H9 (cell line): ENCODE measurements around the gene DIP2C. TPM values are rescaled to one million over a fixed set of nuclear protein-coding genes. Genes with fewer than 3 reads are reported as not detected.
A peak's percentile ranks its signal among the peaks of the same experiment; 100 is the strongest.

Experiments
- DNase-seq: peaks from one replicate; pipeline ENCODE4 v3.0.0-alpha.2; 2017
- H2AFZ ChIP-seq: one replicate; pipeline ENCODE4 v1.6.1; 2013; ENCODE audit warnings: mild to moderate bottlenecking, low read length, control low read depth, moderate library complexity
- H2AK5ac ChIP-seq: 2 replicates; pipeline ENCODE4 v1.6.1; 2013; ENCODE audit warnings: low read length, control low read depth, mixed read lengths; ENCODE audit not compliant: insufficient read length
- H2BK120ac ChIP-seq: one replicate; pipeline ENCODE4 v1.6.1; 2013; ENCODE audit warnings: low read depth, mild to moderate bottlenecking, low read length, control low read depth, inconsistent platforms; ENCODE audit not compliant: poor library complexity, severe bottlenecking
- H2BK12ac ChIP-seq: 2 replicates; pipeline ENCODE4 v1.6.1; 2013; ENCODE audit warnings: low read length, control low read depth, mixed read lengths, low read depth; ENCODE audit not compliant: insufficient read length
- H2BK15ac ChIP-seq: 2 replicates; pipeline ENCODE4 v1.6.1; 2013; ENCODE audit warnings: low read depth, low read length, control low read depth
- H2BK20ac ChIP-seq: one replicate; pipeline ENCODE4 v1.6.1; 2013; ENCODE audit warnings: low read depth, mild to moderate bottlenecking, low read length, control low read depth, inconsistent platforms; ENCODE audit not compliant: poor library complexity, severe bottlenecking
- H2BK5ac ChIP-seq: 2 replicates; pipeline ENCODE4 v1.6.1; 2013; ENCODE audit warnings: low read length, control low read depth, mixed read lengths; ENCODE audit not compliant: insufficient read length
- H3K14ac ChIP-seq: 2 replicates; pipeline ENCODE4 v1.6.1; 2013; ENCODE audit warnings: low read length, control low read depth; ENCODE audit not compliant: insufficient read depth
- H3K18ac ChIP-seq: 2 replicates; pipeline ENCODE4 v1.6.1; 2013; ENCODE audit warnings: low read depth, mild to moderate bottlenecking, mixed read lengths, low read length, control low read depth; ENCODE audit not compliant: insufficient read length
- H3K23ac ChIP-seq: 2 replicates; pipeline ENCODE4 v1.6.1; 2013; ENCODE audit warnings: low read length, control low read depth, mixed read lengths, low read depth; ENCODE audit not compliant: insufficient read length
- H3K23me2 ChIP-seq: 2 replicates; pipeline ENCODE4 v1.6.1; 2013; ENCODE audit warnings: low read depth, mild to moderate bottlenecking, mixed read lengths, low read length, control low read depth; ENCODE audit not compliant: insufficient read length, poor library complexity, severe bottlenecking
- H3K27ac ChIP-seq: 2 replicates; pipeline ENCODE4 v1.5.1; 2013; ENCODE audit warnings: low read length, control low read depth, mixed read lengths, low read depth; ENCODE audit not compliant: insufficient read length
- H3K27me3 ChIP-seq: 2 replicates; pipeline ENCODE4 v1.6.1; 2013; ENCODE audit warnings: low read length, control low read depth, inconsistent platforms; ENCODE audit not compliant: insufficient read depth
- H3K4ac ChIP-seq: 2 replicates; pipeline ENCODE4 v1.6.1; 2013; ENCODE audit warnings: low read depth, mild to moderate bottlenecking, control low read depth, inconsistent platforms, low read length, moderate library complexity
- H3K4me1 ChIP-seq: 2 replicates; pipeline ENCODE4 v1.6.1; 2013; ENCODE audit warnings: low read length, control low read depth, inconsistent platforms; ENCODE audit not compliant: insufficient read depth
- H3K4me2 ChIP-seq: 2 replicates; pipeline ENCODE4 v1.6.1; 2013; ENCODE audit warnings: low read length, control low read depth, mixed read lengths; ENCODE audit not compliant: insufficient read length, insufficient read depth
- H3K56ac ChIP-seq: 2 replicates; pipeline ENCODE4 v1.6.1; 2013; ENCODE audit warnings: low read depth, mild to moderate bottlenecking, mixed read lengths, low read length, control low read depth; ENCODE audit not compliant: insufficient read length
- H3K79me1 ChIP-seq: 2 replicates; pipeline ENCODE4 v1.6.1; 2013; ENCODE audit warnings: low read depth, mild to moderate bottlenecking, moderate library complexity, low read length, control low read depth, inconsistent platforms; ENCODE audit not compliant: insufficient read depth, poor library complexity, severe bottlenecking
- H3K79me2 ChIP-seq: 2 replicates; pipeline ENCODE4 v1.6.1; 2013; ENCODE audit warnings: low read length, control low read depth, inconsistent platforms; ENCODE audit not compliant: insufficient read depth
- H3K9ac ChIP-seq: 2 replicates; pipeline ENCODE4 v1.6.1; 2013; ENCODE audit warnings: low read length, control low read depth, mixed read lengths; ENCODE audit not compliant: insufficient read length; ENCODE audit errors: extremely low read depth
- H3K9me3 ChIP-seq: one replicate; pipeline ENCODE4 v1.6.1; 2013; ENCODE audit warnings: low read depth, low read length, inconsistent platforms; ENCODE audit not compliant: control insufficient read depth
- H3T11ph ChIP-seq: one replicate; pipeline ENCODE4 v1.6.1; 2013; ENCODE audit warnings: mild to moderate bottlenecking, low read length, control low read depth, inconsistent platforms
- H4K20me1 ChIP-seq: one replicate; pipeline ENCODE4 v1.6.1; 2013; ENCODE audit not compliant: control insufficient read depth, insufficient read length, insufficient read depth
- H4K5ac ChIP-seq: 2 replicates; pipeline ENCODE4 v1.6.1; 2013; ENCODE audit warnings: low read depth, mild to moderate bottlenecking, mixed read lengths, low read length, control low read depth; ENCODE audit not compliant: insufficient read length
- H4K8ac ChIP-seq: replicated peaks from 2 replicates; pipeline ENCODE4 v1.6.1; 2013; ENCODE audit warnings: low read length, control low read depth, mixed read lengths, low read depth; ENCODE audit not compliant: insufficient read length
- H4K91ac ChIP-seq: 2 replicates; pipeline ENCODE4 v1.6.1; 2013; ENCODE audit warnings: low read depth, mild to moderate bottlenecking, moderate library complexity, mixed read lengths, low read length, control low read depth; ENCODE audit not compliant: insufficient read length
- H3K27ac Mint-ChIP-seq, 3 experiments: 2 replicates in 2 of 3; 3 replicates in 1 of 3; pipeline ENCODE4 v1.8.0; 2020 to 2021; ENCODE audit warnings: mixed read lengths in 3 of 3, mild to moderate bottlenecking in 1 of 3, moderate library complexity in 1 of 3
- H3K27me3 Mint-ChIP-seq: 2 replicates; pipeline ENCODE4 v1.8.0; 2021; ENCODE audit warnings: low read depth, mild to moderate bottlenecking, moderate library complexity, mixed read lengths
- H3K36me3 Mint-ChIP-seq, 3 experiments: 2 replicates in 2 of 3; 3 replicates in 1 of 3; pipeline ENCODE4 v1.8.0; 2020 to 2021; ENCODE audit warnings: low read depth in 3 of 3, mixed read lengths in 3 of 3; ENCODE audit not compliant: insufficient read depth in 1 of 3
- H3K4me1 Mint-ChIP-seq, 2 experiments: 2 replicates each; pipeline ENCODE4 v1.8.0; 2020; ENCODE audit warnings: mixed read lengths in 2 of 2
- H3K4me3 Mint-ChIP-seq, 2 experiments: 2 replicates in 1 of 2; 3 replicates in 1 of 2; pipeline ENCODE4 v1.8.0; 2020 to 2021; ENCODE audit warnings: mild to moderate bottlenecking in 2 of 2, mixed read lengths in 2 of 2, moderate library complexity in 1 of 2
- H3K9me3 Mint-ChIP-seq, 2 experiments: 2 replicates in 1 of 2; 3 replicates in 1 of 2; pipeline ENCODE4 v1.8.0; 2020; ENCODE audit warnings: mild to moderate bottlenecking in 2 of 2, mixed read lengths in 2 of 2, moderate library complexity in 1 of 2
- WGBS: extraction: QIAGEN DNeasy Blood & Tissue Kit; methylation state at CpG from one replicate; pipeline ENCODE4 v1.1.7; 2013; ENCODE audit warnings: missing lambda C conversion rate, low lambda C conversion rate, mixed read lengths; ENCODE audit not compliant: insufficient read length; ENCODE audit errors: extremely low coverage; 5-methylcytosine and 5-hydroxymethylcytosine counted together
- total RNA-seq: library from RNA; stranded (reverse); gene quantifications from 2 replicates; pipeline ENCODE4 v1.2.1, GENCODE V29; 2021
- TF ChIP-seq, protein P1 (sequence below): fragments of 200-600 bp; sonication (generic); conservative IDR thresholded peaks from 3 replicates; pipeline ENCODE4 v1.8.0; 2021; ENCODE audit warnings: antibody characterized with exemption, mild to moderate bottlenecking

Gene DIP2C
- total RNA-seq, 1 experiment from 2014 or later, result 7.9 TPM

GRCh38 chr10:484441-484924 is 205.0 kb downstream of the DIP2C start:
- no peak overlapping the region for H3K14ac ChIP-seq
- H2AK5ac ChIP-seq, result no peak overlapping the region
- H2BK15ac ChIP-seq, result no peak overlapping the region
- H4K91ac ChIP-seq, result no peak overlapping the region
- no peak overlapping the region for H3K18ac ChIP-seq
- no peak overlapping the region for H3K4me2 ChIP-seq
- H2BK5ac ChIP-seq, result no peak overlapping the region
- no peak overlapping the region for H3K27ac ChIP-seq
- no peaks in the 10 kb centered on the region for H3K79me2 ChIP-seq
- H2BK20ac ChIP-seq, result no peak overlapping the region
- Mint-ChIP-seq H3K27me3 (peaks cover 3% of the 10 kb centered on the region), H3K4me3 (peak overlapping the region in 1 of 2 experiments; percentile 60; a peak in 2 of 5 replicates), H3K36me3 (peaks cover 0 to 7% (median 3%) of the 10 kb centered on the region in 3 experiments; a peak in 3 of 7 replicates), H3K4me1 (peaks cover 19 to 21% of the 10 kb centered on the region in 2 experiments), H3K9me3 (no peaks in the 10 kb centered on the region), H3K27ac (0 out of 7 replicates have a peak overlapping the region, but pooled peaks of 1 of the 3 experiments have one; percentile 44)
- no CpG with 5 or more reads among the region's 24 CpGs for WGBS
- no peak overlapping the region for H3K56ac ChIP-seq
- no peak overlapping the region for H2AFZ ChIP-seq
- no peak overlapping the region for H3K23ac ChIP-seq
- H3K27me3 ChIP-seq, result no peaks in the 10 kb centered on the region
- H3K9me3 ChIP-seq, result no peaks in the 10 kb centered on the region
- H3K9ac ChIP-seq, result no peak overlapping the region
- no peaks in the 10 kb centered on the region for H3K79me1 ChIP-seq
- peaks cover 2% of the 10 kb centered on the region; the same call in 1 of the 2 replicates for H3K4me1 ChIP-seq
- no peak overlapping the region for H2BK120ac ChIP-seq
- H4K5ac ChIP-seq, result no peak overlapping the region
- H3K23me2 ChIP-seq, result no peaks in the 10 kb centered on the region
- no peak overlapping the region for H3T11ph ChIP-seq
- TF ChIP-seq, protein P1, sequence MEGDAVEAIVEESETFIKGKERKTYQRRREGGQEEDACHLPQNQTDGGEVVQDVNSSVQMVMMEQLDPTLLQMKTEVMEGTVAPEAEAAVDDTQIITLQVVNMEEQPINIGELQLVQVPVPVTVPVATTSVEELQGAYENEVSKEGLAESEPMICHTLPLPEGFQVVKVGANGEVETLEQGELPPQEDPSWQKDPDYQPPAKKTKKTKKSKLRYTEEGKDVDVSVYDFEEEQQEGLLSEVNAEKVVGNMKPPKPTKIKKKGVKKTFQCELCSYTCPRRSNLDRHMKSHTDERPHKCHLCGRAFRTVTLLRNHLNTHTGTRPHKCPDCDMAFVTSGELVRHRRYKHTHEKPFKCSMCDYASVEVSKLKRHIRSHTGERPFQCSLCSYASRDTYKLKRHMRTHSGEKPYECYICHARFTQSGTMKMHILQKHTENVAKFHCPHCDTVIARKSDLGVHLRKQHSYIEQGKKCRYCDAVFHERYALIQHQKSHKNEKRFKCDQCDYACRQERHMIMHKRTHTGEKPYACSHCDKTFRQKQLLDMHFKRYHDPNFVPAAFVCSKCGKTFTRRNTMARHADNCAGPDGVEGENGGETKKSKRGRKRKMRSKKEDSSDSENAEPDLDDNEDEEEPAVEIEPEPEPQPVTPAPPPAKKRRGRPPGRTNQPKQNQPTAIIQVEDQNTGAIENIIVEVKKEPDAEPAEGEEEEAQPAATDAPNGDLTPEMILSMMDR, result no peak
- DNase-seq, result peak; percentile 35
- H2BK12ac ChIP-seq, result no peak overlapping the region
- H3K4ac ChIP-seq, result no peak overlapping the region
- no peaks in the 10 kb centered on the region for H4K20me1 ChIP-seq
- H4K8ac ChIP-seq, result no peak overlapping the region
